Neural cell (in vitro differentiated cells): Measurements from ENCODE around the gene TRPV5. TPM values are rescaled to one million over a fixed set of nuclear protein-coding genes. Genes with fewer than 3 reads are reported as not detected.

Source experiments
- H2AFZ ChIP-seq: fragments of 200-600, 300-800 bp; sonication (generic), shearing (Covaris generic); 2 replicates; pipeline ENCODE4 v1.6.0; 2014; ENCODE audit warnings: low read depth, mild to moderate bottlenecking, antibody characterized with exemption, low read length, moderate library complexity
- H3F3A ChIP-seq: fragments of 200-600 bp; shearing (Covaris generic); 2 replicates; pipeline ENCODE4 v1.6.1; 2016; ENCODE audit warnings: mild to moderate bottlenecking, moderate library complexity, mixed read lengths, antibody characterized with exemption, low read length; ENCODE audit not compliant: insufficient read depth, poor library complexity, severe bottlenecking
- H3K27ac ChIP-seq: fragments of 200-600, 300-800 bp; sonication (generic), shearing (Covaris generic); 2 replicates; pipeline ENCODE4 v1.5.1; 2014; ENCODE audit warnings: mild to moderate bottlenecking, low read length, moderate library complexity
- H3K27me3 ChIP-seq: fragments of 300-800, 200-600 bp; sonication (generic), shearing (Covaris generic); 2 replicates; pipeline ENCODE4 v1.6.0; 2014; ENCODE audit warnings: mild to moderate bottlenecking, low read depth, low read length, moderate library complexity; ENCODE audit not compliant: insufficient read depth
- H3K36me3 ChIP-seq: fragments of 300-800, 200-600 bp; sonication (generic), shearing (Covaris generic); 2 replicates; pipeline ENCODE4 v1.5.1; 2014; ENCODE audit warnings: mild to moderate bottlenecking, antibody characterized with exemption, low read length, moderate library complexity; ENCODE audit not compliant: insufficient read depth
- H3K4me2 ChIP-seq: fragments of 300-800, 200-600 bp; sonication (generic), shearing (Covaris generic); 2 replicates; pipeline ENCODE4 v1.6.0; 2014; ENCODE audit warnings: mild to moderate bottlenecking, low read length
- H3K4me3 ChIP-seq: fragments of 300-800, 200-600 bp; sonication (generic), shearing (Covaris generic); 2 replicates; pipeline ENCODE4 v1.5.1; 2014; ENCODE audit warnings: mild to moderate bottlenecking, low read length, moderate library complexity
- H3K79me2 ChIP-seq: fragments of 200-600 bp; shearing (Covaris generic); replicated peaks from 2 replicates; pipeline ENCODE4 v1.6.0; 2014; ENCODE audit warnings: mild to moderate bottlenecking, low read length, moderate library complexity; ENCODE audit not compliant: insufficient read depth
- H3K9ac ChIP-seq: fragments of 300-800, 200-600 bp; sonication (generic), shearing (Covaris generic); 2 replicates; pipeline ENCODE4 v1.6.1; 2016; ENCODE audit warnings: mild to moderate bottlenecking, low read length, mixed read lengths
- H3K9me2 ChIP-seq: fragments of 200-600 bp; shearing (Covaris generic); 2 replicates; pipeline ENCODE4 v1.6.1; 2016; ENCODE audit warnings: mild to moderate bottlenecking, low read length, mixed read lengths; ENCODE audit not compliant: insufficient read depth
- H3K9me3 ChIP-seq: fragments of 200-600, 300-800 bp; sonication (generic), shearing (Covaris generic); 2 replicates; pipeline ENCODE4 v1.6.1; 2016; ENCODE audit warnings: mild to moderate bottlenecking, mixed run types, low read length, moderate library complexity, mixed read lengths
- H4K20me1 ChIP-seq: fragments of 200-600 bp; shearing (Covaris generic); 2 replicates; pipeline ENCODE4 v1.6.1; 2016; ENCODE audit warnings: mild to moderate bottlenecking, mixed run types; ENCODE audit not compliant: insufficient read depth
- EP300 ChIP-seq: fragments of 450-650 bp; conservative IDR thresholded peaks from 2 replicates; pipeline ENCODE4 v1.6.1; 2014; ENCODE audit warnings: antibody characterized with exemption, mild to moderate bottlenecking, moderate library complexity; ENCODE audit not compliant: poor library complexity, severe bottlenecking
- EZH2 ChIP-seq: fragments of 200-600, 300-800 bp; shearing (Covaris generic), sonication (generic); IDR thresholded peaks from 2 replicates; pipeline ENCODE4 v1.6.1; 2014; ENCODE audit warnings: antibody characterized with exemption, low read length, borderline replicate concordance, mild to moderate bottlenecking; ENCODE audit not compliant: insufficient read depth, poor library complexity, severe bottlenecking
- MXI1 ChIP-seq: fragments of 450-650 bp; conservative IDR thresholded peaks from 2 replicates; pipeline ENCODE4 v1.6.1; 2014; ENCODE audit warnings: antibody characterized with exemption, mild to moderate bottlenecking; ENCODE audit not compliant: poor library complexity, severe bottlenecking
- POLR2AphosphoS5 ChIP-seq: IDR thresholded peaks from 2 replicates; pipeline ENCODE4 v1.6.1; 2012
- RAD21 ChIP-seq: fragments of 450-650 bp; conservative IDR thresholded peaks from 2 replicates; pipeline ENCODE4 v1.6.1; 2014; ENCODE audit warnings: antibody characterized with exemption, mild to moderate bottlenecking, moderate library complexity
- SMC3 ChIP-seq: fragments of 450-650 bp; conservative IDR thresholded peaks from 2 replicates; pipeline ENCODE4 v1.6.1; 2014; ENCODE audit warnings: antibody characterized with exemption, mild to moderate bottlenecking, moderate library complexity; ENCODE audit not compliant: poor library complexity
- TAF1 ChIP-seq: IDR thresholded peaks from 2 replicates; pipeline ENCODE4 v1.6.1; 2012; ENCODE audit warnings: low read depth
- polyA plus RNA-seq: library from polyadenylated mRNA; depleted of rRNA; stranded (reverse); fragments of >200 nt; gene quantifications from 2 replicates; pipeline ENCODE4 v1.2.3, GENCODE V29; 2014
- TF ChIP-seq, protein P1 (sequence below): fragments of 450-650 bp; IDR thresholded peaks from 2 replicates; pipeline ENCODE4 v1.5.1; 2014; ENCODE audit warnings: antibody characterized with exemption, mild to moderate bottlenecking, moderate library complexity; ENCODE audit not compliant: poor library complexity, severe bottlenecking
- TF ChIP-seq, protein P2 (sequence below): IDR thresholded peaks from 2 replicates; pipeline ENCODE4 v1.6.1; 2012; ENCODE audit warnings: borderline replicate concordance

TRPV5 gene
- polyA plus RNA-seq, 1 donor from 2014 or later = not detected

DNA sequence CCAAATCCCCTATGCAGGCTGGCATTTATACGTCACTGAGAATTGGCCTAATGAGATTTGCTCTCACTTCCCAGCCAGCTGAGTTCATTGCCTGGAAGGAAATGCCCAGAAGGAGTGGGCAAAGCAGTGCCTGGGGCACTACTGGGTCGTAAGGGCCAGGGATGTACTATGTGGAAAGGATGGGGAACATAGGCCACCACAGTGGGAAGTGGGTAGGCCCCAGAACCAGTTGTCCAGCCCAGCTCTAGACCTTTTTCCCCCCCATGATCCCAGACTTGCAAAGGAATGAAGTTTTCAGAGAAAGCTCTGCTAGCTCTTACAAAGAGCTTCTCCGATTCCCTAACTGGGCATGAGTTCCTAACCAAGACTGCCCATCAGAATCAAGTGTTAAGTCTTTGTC, 13.9 kb downstream of the TRPV5 start:
- Histone ChIP-seq H3K4me3 (no peak overlapping the region), H3K9me3 (no peaks in the 10 kb centered on the region), H3K9ac (no peak overlapping the region), H3K9me2 (no peaks in the 10 kb centered on the region), H3F3A (no peaks in the 10 kb centered on the region), H3K27ac (no peak overlapping the region), H2AFZ (no peak overlapping the region), H3K79me2 (no peaks in the 10 kb centered on the region), H4K20me1 (no peaks in the 10 kb centered on the region), H3K4me2 (no peak overlapping the region), H3K27me3 (no peaks in the 10 kb centered on the region), H3K36me3 (no peaks in the 10 kb centered on the region)
- TF ChIP-seq SMC3 (no peak), POLR2AphosphoS5 (no peak), EZH2 (no peak)
- TF ChIP-seq, protein P1, sequence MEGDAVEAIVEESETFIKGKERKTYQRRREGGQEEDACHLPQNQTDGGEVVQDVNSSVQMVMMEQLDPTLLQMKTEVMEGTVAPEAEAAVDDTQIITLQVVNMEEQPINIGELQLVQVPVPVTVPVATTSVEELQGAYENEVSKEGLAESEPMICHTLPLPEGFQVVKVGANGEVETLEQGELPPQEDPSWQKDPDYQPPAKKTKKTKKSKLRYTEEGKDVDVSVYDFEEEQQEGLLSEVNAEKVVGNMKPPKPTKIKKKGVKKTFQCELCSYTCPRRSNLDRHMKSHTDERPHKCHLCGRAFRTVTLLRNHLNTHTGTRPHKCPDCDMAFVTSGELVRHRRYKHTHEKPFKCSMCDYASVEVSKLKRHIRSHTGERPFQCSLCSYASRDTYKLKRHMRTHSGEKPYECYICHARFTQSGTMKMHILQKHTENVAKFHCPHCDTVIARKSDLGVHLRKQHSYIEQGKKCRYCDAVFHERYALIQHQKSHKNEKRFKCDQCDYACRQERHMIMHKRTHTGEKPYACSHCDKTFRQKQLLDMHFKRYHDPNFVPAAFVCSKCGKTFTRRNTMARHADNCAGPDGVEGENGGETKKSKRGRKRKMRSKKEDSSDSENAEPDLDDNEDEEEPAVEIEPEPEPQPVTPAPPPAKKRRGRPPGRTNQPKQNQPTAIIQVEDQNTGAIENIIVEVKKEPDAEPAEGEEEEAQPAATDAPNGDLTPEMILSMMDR = no peak

DNA sequence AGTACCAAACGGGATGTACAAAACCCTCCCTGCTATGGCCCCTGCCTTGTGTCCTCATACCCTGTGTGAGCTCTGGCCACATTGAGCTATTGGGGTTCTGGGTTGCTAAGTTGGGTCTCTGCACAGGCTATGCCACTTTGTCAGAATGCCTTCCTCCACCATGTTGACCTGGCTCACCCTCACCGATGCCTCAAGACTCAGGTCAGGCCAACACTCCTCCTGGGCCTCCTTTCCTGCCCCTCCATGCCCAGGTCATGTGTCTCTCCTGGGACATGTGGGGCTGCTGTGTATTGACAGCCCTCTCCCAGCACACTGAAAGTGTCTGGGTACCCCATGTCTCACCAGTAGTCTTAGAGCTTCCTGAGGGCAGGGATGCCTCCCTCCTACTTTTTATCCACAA, 14.6 kb downstream of the TRPV5 start:
- Histone ChIP-seq H3K79me2 (no peaks in the 10 kb centered on the region), H3K9me3 (no peaks in the 10 kb centered on the region), H3K27ac (no peak overlapping the region), H3K9ac (no peak overlapping the region), H4K20me1 (no peaks in the 10 kb centered on the region), H3K4me2 (no peak overlapping the region), H3K9me2 (no peaks in the 10 kb centered on the region), H3K36me3 (no peaks in the 10 kb centered on the region), H3K27me3 (no peaks in the 10 kb centered on the region), H3K4me3 (no peak overlapping the region), H3F3A (no peaks in the 10 kb centered on the region), H2AFZ (no peak overlapping the region)
- TF ChIP-seq EZH2 (no peak), TAF1 (no peak), POLR2AphosphoS5 (no peak), MXI1 (no peak), RAD21 (no peak), EP300 (no peak), SMC3 (no peak)
- TF ChIP-seq, protein P2, sequence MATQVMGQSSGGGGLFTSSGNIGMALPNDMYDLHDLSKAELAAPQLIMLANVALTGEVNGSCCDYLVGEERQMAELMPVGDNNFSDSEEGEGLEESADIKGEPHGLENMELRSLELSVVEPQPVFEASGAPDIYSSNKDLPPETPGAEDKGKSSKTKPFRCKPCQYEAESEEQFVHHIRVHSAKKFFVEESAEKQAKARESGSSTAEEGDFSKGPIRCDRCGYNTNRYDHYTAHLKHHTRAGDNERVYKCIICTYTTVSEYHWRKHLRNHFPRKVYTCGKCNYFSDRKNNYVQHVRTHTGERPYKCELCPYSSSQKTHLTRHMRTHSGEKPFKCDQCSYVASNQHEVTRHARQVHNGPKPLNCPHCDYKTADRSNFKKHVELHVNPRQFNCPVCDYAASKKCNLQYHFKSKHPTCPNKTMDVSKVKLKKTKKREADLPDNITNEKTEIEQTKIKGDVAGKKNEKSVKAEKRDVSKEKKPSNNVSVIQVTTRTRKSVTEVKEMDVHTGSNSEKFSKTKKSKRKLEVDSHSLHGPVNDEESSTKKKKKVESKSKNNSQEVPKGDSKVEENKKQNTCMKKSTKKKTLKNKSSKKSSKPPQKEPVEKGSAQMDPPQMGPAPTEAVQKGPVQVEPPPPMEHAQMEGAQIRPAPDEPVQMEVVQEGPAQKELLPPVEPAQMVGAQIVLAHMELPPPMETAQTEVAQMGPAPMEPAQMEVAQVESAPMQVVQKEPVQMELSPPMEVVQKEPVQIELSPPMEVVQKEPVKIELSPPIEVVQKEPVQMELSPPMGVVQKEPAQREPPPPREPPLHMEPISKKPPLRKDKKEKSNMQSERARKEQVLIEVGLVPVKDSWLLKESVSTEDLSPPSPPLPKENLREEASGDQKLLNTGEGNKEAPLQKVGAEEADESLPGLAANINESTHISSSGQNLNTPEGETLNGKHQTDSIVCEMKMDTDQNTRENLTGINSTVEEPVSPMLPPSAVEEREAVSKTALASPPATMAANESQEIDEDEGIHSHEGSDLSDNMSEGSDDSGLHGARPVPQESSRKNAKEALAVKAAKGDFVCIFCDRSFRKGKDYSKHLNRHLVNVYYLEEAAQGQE = no peak
- TF ChIP-seq, protein P1 = no peak
